Activated CD8-positive, alpha-beta memory T cell treated with anti-CD3 and anti-CD28 coated beads, Interleukin-2, amount 50 U/mL, for 48 hours (primary cell): ENCODE measurements around the gene ACSL5.

ENCODE experiments used
- DNase-seq: peaks from one replicate; pipeline ENCODE4 v3.0.0-alpha.2; 2020

ACSL5 gene

GRCh38 chr10:112352044-112352443, 21.9 kb upstream of the ACSL5 start:
- no peak for DNase-seq

- no peak for DNase-seq
These were observed 20.9 kb upstream of the ACSL5 start for GRCh38 chr10:112353046-112353445.

DNA sequence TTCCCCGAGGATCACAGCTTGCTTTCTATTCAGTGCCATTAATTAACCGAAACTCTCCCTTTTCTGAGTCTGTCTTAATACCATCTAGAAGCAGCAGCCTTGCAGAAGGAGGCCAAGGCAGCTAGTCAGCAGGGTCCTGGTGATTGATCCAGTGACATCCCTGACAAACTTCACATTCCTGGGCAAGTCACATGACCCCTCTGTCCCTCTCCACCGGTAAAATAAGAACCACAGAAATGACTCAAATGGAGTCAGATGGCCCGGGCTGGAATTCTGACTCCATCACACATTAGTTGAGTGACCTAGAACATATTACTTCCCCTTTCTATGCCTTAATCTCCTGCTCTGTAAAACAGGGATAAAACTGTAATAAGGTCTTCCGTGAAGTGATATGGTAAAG, 17.2 kb upstream of the ACSL5 start:
- DNase-seq, result no peak

DNA sequence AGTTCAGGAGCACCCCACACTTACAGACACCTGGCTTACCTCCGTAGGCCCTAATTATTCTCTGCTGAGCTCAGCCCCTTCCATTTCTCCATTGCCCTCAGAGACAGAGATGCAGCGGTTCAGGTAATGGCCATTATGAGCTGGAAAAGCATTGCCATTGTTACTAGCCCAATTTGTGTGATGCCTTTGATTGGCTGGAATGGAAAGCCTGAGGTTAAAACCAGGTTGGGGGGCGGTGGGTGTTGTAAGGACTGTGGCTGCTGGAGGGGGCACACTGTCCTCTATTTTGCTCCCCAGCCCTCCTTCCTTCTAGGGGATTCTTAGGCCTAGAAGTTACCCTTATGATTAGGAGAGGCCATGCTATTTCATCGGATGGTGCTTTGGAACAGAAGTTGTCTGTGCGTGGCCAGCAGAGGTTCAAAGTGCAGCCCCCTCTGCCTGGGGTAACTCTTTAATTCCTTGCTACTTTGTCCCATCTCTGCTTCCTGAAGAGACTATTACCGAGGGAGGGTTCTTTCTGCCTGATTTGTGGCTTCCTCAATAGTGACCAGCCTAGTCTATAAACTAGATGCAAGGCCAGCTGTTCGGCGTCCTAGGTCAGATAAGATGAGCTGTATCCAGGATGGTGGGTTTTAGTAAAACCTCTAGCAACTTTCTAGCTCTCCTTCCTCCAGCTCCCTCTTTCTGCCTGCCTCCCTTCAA, 14.2 kb upstream of the ACSL5 start:
- DNase-seq, result no peak

GRCh38 chr10:112360308-112361270, 13.3 kb upstream of the ACSL5 start:
- no peak for DNase-seq

DNA sequence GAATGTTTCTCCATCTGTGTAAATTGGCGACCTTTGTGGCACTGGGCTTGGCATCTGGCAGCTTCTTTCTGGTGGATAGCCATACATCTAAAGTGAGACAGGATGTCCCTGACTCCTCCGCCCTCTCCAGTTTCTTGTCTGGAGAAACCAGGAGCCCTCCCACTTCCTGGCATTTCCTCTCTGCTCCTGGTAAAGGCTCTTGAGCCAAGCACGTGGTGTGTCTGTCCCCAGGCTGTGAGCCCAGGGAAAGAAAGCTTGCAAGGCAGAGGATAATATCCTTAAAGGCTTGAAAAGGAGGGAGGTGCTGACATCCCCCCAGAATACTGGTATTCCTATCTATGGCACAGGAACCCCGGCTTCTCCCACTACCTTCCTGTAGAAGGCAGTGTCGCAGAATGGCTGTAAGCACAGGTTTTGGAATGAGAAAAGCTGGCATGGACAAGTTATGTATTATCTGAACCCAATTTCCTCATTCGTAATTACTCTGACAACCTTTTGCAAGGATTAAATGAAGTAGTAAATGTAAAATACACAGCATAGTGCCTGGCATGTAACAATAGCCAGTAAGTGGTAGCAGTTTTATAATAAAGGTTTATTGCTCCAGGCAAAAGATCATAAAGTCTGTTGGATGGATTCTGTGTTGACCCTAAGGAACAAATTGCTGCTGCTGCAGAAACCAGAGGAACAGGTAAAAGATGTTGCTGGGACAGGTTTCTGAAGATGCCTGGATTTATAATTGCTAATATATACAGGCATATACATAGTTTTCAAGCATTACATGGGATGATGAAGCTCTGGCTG, 11.8 kb upstream of the ACSL5 start:
- no peak for DNase-seq

DNA sequence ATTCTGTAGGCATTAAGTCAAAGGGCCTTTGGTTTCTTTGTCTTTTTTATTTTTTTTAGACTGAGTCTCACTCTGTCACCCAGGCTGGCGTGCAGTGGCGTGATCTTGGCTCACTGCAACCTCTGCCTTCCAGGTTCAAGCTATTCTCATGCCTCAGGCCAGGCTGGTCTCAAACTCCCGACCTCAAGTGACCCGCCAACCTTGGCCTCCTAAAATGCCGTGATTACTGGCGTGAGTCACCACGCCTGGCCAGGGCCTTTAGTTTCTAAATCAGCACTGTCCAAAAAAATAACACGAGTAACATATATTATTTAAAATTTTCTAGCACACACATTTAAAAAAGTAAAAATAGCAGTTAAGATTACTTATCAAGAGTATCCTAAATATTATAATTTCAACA, 11.1 kb upstream of the ACSL5 start:
- no peak for DNase-seq

DNA sequence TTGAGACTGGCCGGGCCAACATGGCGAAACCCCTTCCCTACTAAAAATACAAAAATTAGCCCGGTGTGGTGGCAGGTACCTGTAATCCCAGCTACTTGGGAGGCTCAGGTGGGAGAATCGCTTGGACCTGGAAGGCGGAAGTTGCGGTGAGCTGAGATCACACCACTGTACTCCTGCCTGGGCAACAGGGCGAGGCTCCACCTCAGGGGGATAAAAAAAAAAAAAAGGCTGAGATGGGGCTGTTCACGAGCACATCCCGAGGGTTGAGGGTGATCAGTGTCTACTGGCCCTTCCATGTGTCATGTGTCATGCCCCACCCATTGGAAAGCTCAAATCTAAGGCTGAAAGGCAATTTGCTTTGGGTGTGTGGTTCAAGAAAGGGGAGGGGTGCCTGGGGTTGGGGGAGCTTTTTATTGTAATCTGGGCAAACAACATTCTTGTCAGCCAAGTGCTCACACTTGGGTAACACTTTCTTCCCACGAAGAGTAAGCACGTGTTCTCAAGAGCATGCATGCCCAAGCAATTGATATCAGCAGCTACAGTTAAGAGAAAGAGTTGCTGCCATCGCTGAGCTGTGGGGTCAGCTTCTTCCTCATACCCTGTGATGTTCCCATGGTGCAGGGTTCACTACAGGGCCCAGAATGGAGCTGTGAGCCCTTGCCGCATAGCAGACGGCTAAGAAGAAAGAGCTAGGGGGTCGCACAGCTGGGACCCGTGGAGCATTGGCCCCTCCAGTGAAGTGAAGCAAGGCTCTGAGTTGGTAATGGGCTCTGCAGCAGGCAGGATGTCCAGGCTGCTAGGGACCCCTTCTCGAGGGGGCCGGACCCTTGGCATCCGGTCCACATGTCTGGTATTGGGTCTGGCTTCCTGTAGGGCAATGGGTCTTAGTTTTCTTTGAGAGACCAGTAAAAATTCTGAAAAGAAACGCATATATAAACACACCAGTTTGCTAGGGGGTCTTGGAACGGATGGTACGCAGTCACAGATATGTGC, 9.9 kb upstream of the ACSL5 start:
- DNase-seq, result no peak

DNA sequence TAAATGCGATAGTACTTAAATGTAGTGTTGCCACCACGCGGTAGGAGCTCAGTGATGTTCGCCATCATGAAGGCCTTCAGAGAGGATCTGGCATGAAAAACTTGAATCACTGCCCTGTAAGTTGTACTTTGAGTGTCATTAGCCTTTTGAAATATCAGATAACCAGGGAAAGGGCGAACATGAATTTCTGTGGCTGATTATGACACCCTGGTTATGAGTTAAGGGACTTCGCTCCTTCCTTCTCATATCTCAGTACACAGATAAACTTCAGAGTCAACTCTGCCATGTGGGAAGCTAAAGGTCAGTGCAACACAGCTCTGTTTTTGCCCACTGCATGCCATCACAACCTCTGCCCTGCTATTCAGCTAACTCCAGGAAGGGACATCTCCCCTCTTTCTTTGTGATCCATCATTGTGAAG, 8.9 kb upstream of the ACSL5 start:
- DNase-seq, result no peak

DNA sequence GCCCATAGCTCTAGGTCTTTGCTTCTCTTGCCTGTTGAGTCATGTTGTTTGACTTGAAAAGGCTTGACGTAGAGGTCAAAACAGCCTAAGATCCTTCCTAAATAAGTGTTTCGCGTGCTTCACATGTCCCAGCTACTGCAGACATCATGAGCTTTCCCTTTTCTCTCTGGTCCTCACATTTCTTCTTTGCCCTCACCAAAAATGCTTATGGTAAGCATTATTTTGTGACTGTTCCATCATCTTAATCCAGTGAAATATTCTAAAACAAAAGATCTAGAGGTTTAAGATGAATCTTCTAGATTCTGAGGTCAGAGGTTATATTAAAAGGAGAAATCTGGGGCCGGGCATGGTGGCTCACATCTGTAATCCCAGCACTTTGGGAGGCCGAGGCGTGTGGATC, 8.5 kb upstream of the ACSL5 start:
- no peak for DNase-seq

GRCh38 chr10:112366992-112367391, 6.9 kb upstream of the ACSL5 start:
- DNase-seq, result no peak

DNA sequence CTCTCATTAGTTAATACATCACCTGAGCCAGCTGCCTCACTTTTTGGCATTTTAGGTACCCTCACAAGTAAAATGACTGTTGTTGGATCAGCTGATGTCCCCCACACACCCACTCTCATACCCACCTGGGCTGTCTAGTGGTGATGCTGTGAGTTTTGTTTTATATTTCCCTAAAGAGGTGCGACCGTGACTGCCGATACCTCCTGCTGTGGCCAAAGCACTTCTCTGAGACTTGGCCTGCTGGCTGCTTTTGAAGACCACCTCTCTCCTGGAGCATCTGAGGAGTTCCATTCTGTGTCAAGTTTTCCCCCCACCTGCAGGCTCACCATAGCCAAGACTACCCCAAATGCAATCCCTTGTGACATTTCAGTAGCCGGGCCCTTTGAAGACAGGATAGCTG, 6.4 kb upstream of the ACSL5 start:
- DNase-seq, result no peak

- no peak for DNase-seq
These were observed 4.2 kb upstream of the ACSL5 start for GRCh38 chr10:112369495-112370423.

DNA sequence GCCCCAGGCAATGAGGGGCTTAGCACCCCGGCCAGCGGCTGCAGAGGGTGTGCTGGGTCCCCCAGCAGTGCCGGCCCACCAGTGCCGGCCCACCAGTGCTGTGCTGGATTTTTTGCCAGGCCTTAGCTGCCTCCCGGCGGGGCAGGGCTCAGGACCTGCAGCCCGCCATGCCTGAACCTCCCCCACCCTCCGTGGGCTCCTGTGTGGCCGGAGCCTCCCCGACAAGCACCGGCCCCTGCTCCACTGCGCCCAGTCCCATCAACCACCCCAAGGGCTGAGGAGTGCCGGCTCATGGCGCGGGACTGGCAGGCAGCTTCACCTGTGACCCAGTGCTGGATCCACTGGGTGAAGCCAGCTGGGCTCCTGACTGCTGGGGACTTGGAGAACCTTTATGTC, 3.5 kb upstream of the ACSL5 start:
- DNase-seq, result no peak

- peak; percentile 43 for DNase-seq
These were observed 2.6 kb upstream of the ACSL5 start for GRCh38 chr10:112371326-112371725.

- peak; percentile 49 for DNase-seq
These were observed 1.6 kb upstream of the ACSL5 start for GRCh38 chr10:112372182-112372810.

GRCh38 chr10:112374724-112375541, 1.0 kb downstream of the ACSL5 start:
- peak; percentile 60 for DNase-seq

DNA sequence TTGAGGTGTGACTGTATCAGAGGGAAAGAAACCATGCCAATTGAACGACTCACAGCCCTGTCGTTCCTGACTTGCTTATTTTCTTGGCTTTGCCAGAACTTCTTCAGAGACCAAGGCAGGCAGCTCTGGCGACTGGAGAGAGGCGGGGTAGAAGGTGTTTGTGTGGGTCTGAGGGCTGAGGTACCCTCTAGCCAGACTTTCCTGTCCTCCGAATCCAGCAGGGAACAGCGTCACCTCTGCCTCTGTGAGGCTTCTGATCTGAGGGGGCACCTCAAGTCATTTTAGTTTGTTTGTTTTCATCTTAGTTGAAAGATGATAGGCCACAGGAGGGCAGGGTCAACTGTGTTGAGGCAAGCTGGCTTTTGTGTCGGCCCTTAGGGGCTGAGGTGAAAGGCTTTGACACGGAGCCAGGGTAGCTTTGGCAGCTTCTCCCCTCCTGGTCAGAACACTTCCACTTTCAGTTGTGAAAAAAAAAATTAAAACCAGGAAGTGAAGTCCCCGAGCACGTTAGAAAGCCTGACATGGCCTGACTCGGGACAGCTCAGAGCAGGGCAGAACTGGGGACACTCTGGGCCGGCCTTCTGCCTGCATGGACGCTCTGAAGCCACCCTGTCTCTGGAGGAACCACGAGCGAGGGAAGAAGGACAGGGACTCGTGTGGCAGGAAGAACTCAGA, 1.9 kb downstream of the ACSL5 start:
- peak; percentile 70 for DNase-seq

- DNase-seq, result peak; percentile 57
These were observed 2.5 kb downstream of the ACSL5 start for GRCh38 chr10:112376396-112376790.
